Activated B cell treated with CpG ODN at 0.5 μM for 24 hours (primary cell): ENCODE results near the gene NAPB. TPM values are rescaled to one million over a fixed set of nuclear protein-coding genes. Genes with fewer than 3 reads are reported as not detected.

Source experiments
- ATAC-seq: fragments of 200-7000 bp; cut with Tn5 transposase; one replicate; pipeline ENCODE4 v1.10.0; 2021; ENCODE audit warnings: low read depth, mild to moderate bottlenecking, moderate library complexity
- CTCF ChIA-PET: fragments of 350-600 bp; sonication (Branson Sonifier 250); formaldehyde crosslinking; loops from one replicate; lab custom pipeline; 2021; ENCODE audit warnings: antibody characterized with exemption; lab: Charles Lee
- POLR2A ChIA-PET: fragments of 350-600 bp; sonication (Branson Sonifier 250); formaldehyde crosslinking; loops from one replicate; lab custom pipeline; 2021; ENCODE audit warnings: antibody characterized with exemption; lab: Charles Lee
- DNase-seq: peaks from one replicate; pipeline ENCODE4 v3.0.0; 2022
- H3K27ac Mint-ChIP-seq: one replicate; pipeline ENCODE4 v1.8.0; 2020; ENCODE audit warnings: mixed read lengths
- H3K27me3 Mint-ChIP-seq: one replicate; pipeline ENCODE4 v1.8.0; 2021; ENCODE audit warnings: mixed read lengths
- H3K36me3 Mint-ChIP-seq: one replicate; pipeline ENCODE4 v1.8.0; 2021; ENCODE audit warnings: low read depth, mixed read lengths
- H3K4me1 Mint-ChIP-seq: one replicate; pipeline ENCODE4 v1.8.0; 2021; ENCODE audit warnings: mixed read lengths
- H3K4me3 Mint-ChIP-seq: one replicate; pipeline ENCODE4 v1.8.0; 2020; ENCODE audit warnings: mild to moderate bottlenecking, mixed read lengths
- H3K9me3 Mint-ChIP-seq: one replicate; pipeline ENCODE4 v1.8.0; 2020; ENCODE audit warnings: mixed read lengths
- intact Hi-C: fragments of 100-400 bp; cut with micrococcal nuclease; formaldehyde crosslinking; loops from one replicate; pipeline ENCODE4 v1.15.1; 2024
- total RNA-seq: library from RNA; stranded (reverse); gene quantifications from 2 replicates; pipeline ENCODE4 v1.2.3, GENCODE V29; 2022
- TF ChIP-seq, protein P1 (sequence below): fragments of 200-600 bp; IDR thresholded peaks from one replicate; pipeline ENCODE4 v1.8.0; 2022; ENCODE audit warnings: antibody characterized with exemption, mild to moderate bottlenecking

Gene NAPB
- total RNA-seq, 1 donor from 2014 or later: 7.8 TPM

DNA sequence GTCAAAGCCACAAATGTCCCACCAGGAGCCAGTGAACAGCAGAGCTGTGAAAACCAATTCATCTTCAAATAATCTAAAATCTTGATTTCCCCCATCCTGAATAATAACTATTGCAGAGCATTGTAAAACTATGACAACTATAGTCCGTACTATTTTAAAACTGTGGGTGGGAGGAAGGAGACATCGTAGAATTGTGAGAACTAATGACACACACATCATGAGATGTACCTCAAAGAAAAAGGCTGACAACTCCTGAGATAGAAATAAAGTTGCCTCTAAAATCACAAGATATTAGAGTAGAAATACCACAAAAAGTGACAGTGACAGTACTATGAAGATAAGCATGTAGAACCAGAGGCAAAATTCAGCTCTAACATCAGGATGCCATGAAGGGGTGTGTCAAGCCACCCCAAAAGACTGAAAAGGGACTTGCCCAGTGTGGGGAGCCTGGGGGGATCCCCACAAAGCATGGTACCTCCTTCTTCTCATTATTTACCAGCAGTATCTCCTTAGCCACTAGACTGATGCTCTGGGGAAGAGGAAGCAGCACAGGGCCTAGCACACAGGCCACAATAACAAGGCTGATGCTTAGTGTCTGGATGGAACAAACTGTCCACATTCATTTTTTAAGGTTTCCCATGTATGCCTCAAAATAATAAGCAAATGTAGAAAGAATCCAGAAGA is 13.4 kb downstream of the NAPB start:
- ChIA-PET CTCF (no interaction called here), POLR2A (no interaction called here)
- TF ChIP-seq, protein P1, sequence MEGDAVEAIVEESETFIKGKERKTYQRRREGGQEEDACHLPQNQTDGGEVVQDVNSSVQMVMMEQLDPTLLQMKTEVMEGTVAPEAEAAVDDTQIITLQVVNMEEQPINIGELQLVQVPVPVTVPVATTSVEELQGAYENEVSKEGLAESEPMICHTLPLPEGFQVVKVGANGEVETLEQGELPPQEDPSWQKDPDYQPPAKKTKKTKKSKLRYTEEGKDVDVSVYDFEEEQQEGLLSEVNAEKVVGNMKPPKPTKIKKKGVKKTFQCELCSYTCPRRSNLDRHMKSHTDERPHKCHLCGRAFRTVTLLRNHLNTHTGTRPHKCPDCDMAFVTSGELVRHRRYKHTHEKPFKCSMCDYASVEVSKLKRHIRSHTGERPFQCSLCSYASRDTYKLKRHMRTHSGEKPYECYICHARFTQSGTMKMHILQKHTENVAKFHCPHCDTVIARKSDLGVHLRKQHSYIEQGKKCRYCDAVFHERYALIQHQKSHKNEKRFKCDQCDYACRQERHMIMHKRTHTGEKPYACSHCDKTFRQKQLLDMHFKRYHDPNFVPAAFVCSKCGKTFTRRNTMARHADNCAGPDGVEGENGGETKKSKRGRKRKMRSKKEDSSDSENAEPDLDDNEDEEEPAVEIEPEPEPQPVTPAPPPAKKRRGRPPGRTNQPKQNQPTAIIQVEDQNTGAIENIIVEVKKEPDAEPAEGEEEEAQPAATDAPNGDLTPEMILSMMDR: no peak
- no peaks in the 10 kb centered on the region for H3K36me3 Mint-ChIP-seq
- H3K9me3 Mint-ChIP-seq: no peaks in the 10 kb centered on the region
- H3K27ac Mint-ChIP-seq: peak overlapping the region; percentile 79
- peaks cover 23% of the 10 kb centered on the region for H3K4me1 Mint-ChIP-seq
- intact Hi-C loops: loop anchor here (1.0 to 2.0 kb wide), 2 partner anchors 13 to 45 kb away; partner anchors contain the start of genes GZF1 and NAPB
- ATAC-seq (peak; percentile 97), DNase-seq (no peak)
- H3K27me3 Mint-ChIP-seq: no peaks in the 10 kb centered on the region
- H3K4me3 Mint-ChIP-seq: peak overlapping the region; percentile 28

DNA sequence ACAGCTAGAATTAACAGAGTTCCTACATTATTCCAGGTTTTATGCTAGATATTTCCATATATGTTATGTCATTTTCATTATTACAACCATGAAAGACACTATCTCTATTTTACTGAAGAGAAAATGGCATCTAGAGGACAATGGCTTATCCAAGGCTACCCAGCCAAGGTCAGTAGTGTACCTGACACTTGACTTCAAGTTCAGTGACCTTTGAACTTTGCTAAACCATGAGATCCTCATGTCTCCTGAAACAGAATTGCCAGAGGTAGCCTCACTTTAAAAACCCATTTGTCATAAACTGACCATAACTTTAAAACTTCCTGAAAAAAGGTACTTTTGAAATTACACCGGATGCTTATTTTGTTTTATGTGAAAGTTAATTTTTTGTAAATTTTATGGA is 14.4 kb downstream of the NAPB start:
- no peaks in the 10 kb centered on the region for H3K9me3 Mint-ChIP-seq
- intact Hi-C loops: no loop called here
- H3K4me3 Mint-ChIP-seq: no peak overlapping the region
- DNase-seq (no peak), ATAC-seq (no peak)
- peaks cover 19% of the 10 kb centered on the region for H3K4me1 Mint-ChIP-seq
- peaks cover 5% of the 10 kb centered on the region for H3K36me3 Mint-ChIP-seq
- no peak overlapping the region for H3K27ac Mint-ChIP-seq
- ChIA-PET CTCF (no interaction called here), POLR2A (interaction anchor here (1.4 kb wide), 1 partner anchor 15 kb away, joined by 4 read pairs; the partner anchor contains the start of gene NAPB)
- no peaks in the 10 kb centered on the region for H3K27me3 Mint-ChIP-seq
- TF ChIP-seq, protein P1: no peak

GRCh38 chr20:23404196-23404595 is 17.1 kb downstream of the NAPB start:
- Mint-ChIP-seq H3K27ac (no peak overlapping the region), H3K4me1 (peaks cover 24% of the 10 kb centered on the region), H3K36me3 (peaks cover 19% of the 10 kb centered on the region), H3K4me3 (no peak overlapping the region), H3K9me3 (no peaks in the 10 kb centered on the region), H3K27me3 (no peaks in the 10 kb centered on the region)
- intact Hi-C loops: no loop called here
- no peak for DNase-seq
- TF ChIP-seq, protein P1: no peak
- CTCF ChIA-PET: no interaction called here
- no peak for ATAC-seq
- POLR2A ChIA-PET: interaction anchor here (1.0 kb wide), 1 partner anchor 54 kb away, joined by 7 read pairs; no protein-coding TSS in a partner anchor

DNA sequence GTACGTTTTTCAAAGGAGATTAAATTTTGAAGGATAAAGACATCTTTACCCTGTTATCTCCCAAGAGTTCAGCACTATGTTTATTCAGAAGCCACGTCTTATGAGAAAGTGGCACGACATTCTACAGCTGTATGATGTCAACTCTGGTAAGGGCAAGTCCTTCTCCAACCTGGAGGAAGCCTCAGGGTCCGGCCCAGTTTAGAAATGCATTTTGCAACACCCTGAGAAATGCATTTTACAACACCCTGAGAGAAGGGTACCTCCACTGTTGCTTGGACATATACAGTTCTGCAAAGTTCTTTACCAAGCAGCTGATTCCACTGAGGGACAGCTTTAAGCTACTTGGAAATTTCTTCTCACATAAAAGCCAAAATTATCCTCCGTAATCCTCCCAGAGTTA is 17.5 kb downstream of the NAPB start:
- H3K27ac Mint-ChIP-seq: no peak overlapping the region

GRCh38 chr20:23401051-23401450 is 20.2 kb downstream of the NAPB start:
- H3K4me1 Mint-ChIP-seq: peaks cover 9% of the 10 kb centered on the region
- TF ChIP-seq, protein P1: no peak
- CTCF ChIA-PET: interaction anchor here (1.1 kb wide), 1 partner anchor 21 kb away, joined by 3 read pairs; the partner anchor contains the start of gene NAPB
- DNase-seq: no peak
- no peak overlapping the region for H3K27ac Mint-ChIP-seq
- no peak overlapping the region for H3K4me3 Mint-ChIP-seq
- no peak for ATAC-seq
- peaks cover 34% of the 10 kb centered on the region for H3K36me3 Mint-ChIP-seq
- no peaks in the 10 kb centered on the region for H3K27me3 Mint-ChIP-seq
- no peaks in the 10 kb centered on the region for H3K9me3 Mint-ChIP-seq
- POLR2A ChIA-PET: no interaction called here
- intact Hi-C loops: no loop called here

More for the DNA sequence above, 17.5 kb downstream of the NAPB start:
- ChIA-PET CTCF (no interaction called here), POLR2A (no interaction called here)
- Mint-ChIP-seq H3K4me1 (peaks cover 23% of the 10 kb centered on the region), H3K36me3 (peaks cover 23% of the 10 kb centered on the region), H3K9me3 (no peaks in the 10 kb centered on the region), H3K27me3 (no peaks in the 10 kb centered on the region), H3K4me3 (no peak overlapping the region)
- TF ChIP-seq, protein P1: no peak
- intact Hi-C loops: no loop called here
- ATAC-seq (no peak), DNase-seq (no peak)
